Stimulated activated CD8-positive, alpha-beta memory T cell treated with anti-CD3 and anti-CD28 coated beads, Interleukin-4, amount 100 ng/mL, for 4 hours (primary cell): ENCODE results near the gene VANGL1.

Source experiments
- DNase-seq, 2 donors: peaks; one replicate each; pipeline ENCODE4 v3.0.0-alpha.2; 2020; ENCODE audit warnings: low read depth in 2 of 2, low spot score in 1 of 2

Gene VANGL1

DNA sequence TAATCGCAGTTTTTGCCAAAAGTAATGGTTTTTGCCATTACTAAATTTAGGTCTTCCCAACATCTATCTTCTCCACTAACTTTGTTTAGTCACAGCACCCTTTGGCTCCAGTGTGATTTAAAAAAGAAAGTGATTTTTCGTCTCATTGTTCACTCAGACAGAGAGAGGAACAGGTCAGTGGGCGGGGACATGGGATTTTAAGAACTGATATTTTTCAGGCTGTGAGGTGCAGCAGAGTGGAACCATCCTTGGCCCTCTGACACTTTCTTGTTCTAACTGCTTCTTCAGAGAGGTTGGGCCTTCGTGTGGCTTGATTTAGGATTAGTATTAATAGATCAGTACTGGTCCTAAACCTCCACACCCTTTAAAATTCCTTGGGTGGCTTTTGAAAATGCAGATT lies 88.0 kb downstream of the VANGL1 start:
- no peak for DNase-seq

DNA sequence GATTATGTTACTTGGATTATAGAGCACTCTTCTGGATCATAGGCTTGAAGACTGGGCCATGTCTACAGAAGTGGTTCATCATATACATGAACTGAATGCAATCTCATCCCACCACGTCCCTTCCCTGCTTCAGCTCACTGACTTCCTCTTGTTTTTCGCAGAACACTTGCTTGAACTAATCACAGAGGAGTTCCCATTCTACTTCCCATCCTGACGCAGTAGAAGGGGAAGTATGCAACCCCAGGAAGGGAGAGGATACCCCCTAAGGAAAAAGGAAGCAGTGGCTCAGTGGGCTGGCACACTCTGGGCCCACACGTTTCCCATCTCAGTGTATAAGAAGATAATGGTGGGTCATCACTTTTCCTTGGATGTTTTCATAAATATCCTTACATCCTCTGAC lies 90.5 kb downstream of the VANGL1 start:
- no peak for DNase-seq

DNA sequence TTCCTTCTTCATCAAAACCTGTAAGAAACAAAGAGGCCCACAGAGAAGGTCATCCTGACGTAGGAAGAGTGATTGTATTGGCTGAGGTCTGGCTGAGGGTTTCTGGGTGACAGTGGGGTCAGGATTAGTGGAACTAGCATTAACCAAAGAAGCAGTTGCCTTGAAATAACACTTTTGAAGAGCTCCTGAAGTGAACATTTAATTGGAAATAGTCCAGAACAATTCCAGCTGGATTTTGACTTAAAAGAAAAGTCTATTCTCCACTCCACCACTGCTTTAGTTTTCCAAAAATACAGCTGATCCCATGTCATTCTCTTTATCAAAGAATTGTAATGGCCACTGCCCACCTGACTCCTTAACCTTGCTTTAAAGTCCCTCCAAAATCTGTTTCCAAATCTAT lies 99.0 kb downstream of the VANGL1 start:
- DNase-seq = no peak

GRCh38 chr1:115744646-115745275 lies 103.0 kb downstream of the VANGL1 start:
- no peak for DNase-seq

DNA sequence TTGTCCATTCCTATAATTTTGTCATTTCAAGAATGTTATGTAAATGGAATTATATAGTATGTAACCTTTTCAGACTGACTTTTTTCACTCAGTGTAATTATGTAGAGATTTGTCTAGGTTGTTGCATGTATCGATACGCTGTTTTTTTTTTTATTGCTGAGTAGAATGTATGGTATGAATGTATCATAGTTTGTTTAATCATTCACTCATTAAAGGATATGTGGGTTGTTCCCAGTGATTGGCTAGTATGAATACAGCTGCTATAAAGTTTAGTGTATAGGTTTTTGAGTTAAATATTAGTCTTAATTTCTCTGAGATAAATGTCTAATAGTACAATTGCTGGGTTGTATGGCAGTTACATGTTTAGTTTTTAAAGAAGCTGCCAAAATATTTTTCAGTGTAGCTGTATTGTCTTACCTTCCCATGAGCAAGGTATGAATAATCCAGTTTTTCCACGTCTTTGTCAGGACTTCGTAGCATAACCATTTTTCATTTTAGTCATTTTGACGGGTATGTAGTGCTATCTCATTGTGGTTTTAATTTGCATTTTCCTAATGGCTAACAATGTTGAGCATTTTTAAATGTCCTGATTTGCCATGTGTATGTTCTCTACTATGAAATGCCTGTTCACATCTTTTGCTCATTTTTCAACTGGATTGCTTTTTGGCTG lies 104.4 kb downstream of the VANGL1 start:
- no peak for DNase-seq
